Caki2 (cell line): ENCODE measurements around the gene GRM1. TPM values are rescaled to one million over a fixed set of nuclear protein-coding genes. Genes with fewer than 3 reads are reported as not detected.

ENCODE experiments used
- DNase-seq: peaks from one replicate; pipeline ENCODE4 v3.0.0-alpha.2; 2015; ENCODE audit warnings: low read depth
- in situ Hi-C: cut with HindIII; loops from 2 replicates; pipeline ENCODE4 v1.10.0; 2016; ENCODE audit warnings: low sequenced_read_pairs, low pct_unique_long_range_greater_than_20kb, mixed read lengths
- total RNA-seq: library from RNA; depleted of rRNA; stranded (reverse); fragments of >200 nt; shearing (Covaris generic); gene quantifications from 2 replicates; pipeline ENCODE4 v1.2.3, GENCODE V29; 2014; ENCODE audit warnings: low replicate concordance

Gene GRM1
- total RNA-seq, 1 experiment from 2014 or later = 0.41 TPM

- DNase-seq = no peak
- in situ Hi-C loops = no loop called here
Observed at GRCh38 chr6:146161664-146162063, 132.8 kb downstream of the GRM1 start.

- in situ Hi-C loops = no loop called here
Observed at GRCh38 chr6:146169872-146170271, 141.0 kb downstream of the GRM1 start.

GRCh38 chr6:146177785-146178184 lies 148.9 kb downstream of the GRM1 start:
- in situ Hi-C loops = no loop called here
- DNase-seq = no peak

More at GRCh38 chr6:146169872-146170271, 141.0 kb downstream of the GRM1 start:
- no peak for DNase-seq

GRCh38 chr6:146183831-146184230 lies 155.0 kb downstream of the GRM1 start:
- DNase-seq = no peak
- in situ Hi-C loops = no loop called here

GRCh38 chr6:146184701-146185100 lies 155.8 kb downstream of the GRM1 start:
- in situ Hi-C loops = no loop called here
- DNase-seq = no peak

GRCh38 chr6:146189131-146189530 lies 160.3 kb downstream of the GRM1 start:
- in situ Hi-C loops = no loop called here
- DNase-seq = no peak

- in situ Hi-C loops = no loop called here
Observed at GRCh38 chr6:146190581-146190980, 161.7 kb downstream of the GRM1 start.

GRCh38 chr6:146191166-146191565 lies 162.3 kb downstream of the GRM1 start:
- in situ Hi-C loops = no loop called here
- DNase-seq = no peak

More at GRCh38 chr6:146190581-146190980, 161.7 kb downstream of the GRM1 start:
- no peak for DNase-seq

GRCh38 chr6:146191612-146192011 lies 162.8 kb downstream of the GRM1 start:
- in situ Hi-C loops = no loop called here
- no peak for DNase-seq

GRCh38 chr6:146194434-146194833 lies 165.6 kb downstream of the GRM1 start:
- DNase-seq = no peak
- in situ Hi-C loops = no loop called here

GRCh38 chr6:146200176-146200575 lies 171.3 kb downstream of the GRM1 start:
- in situ Hi-C loops = no loop called here
- no peak for DNase-seq

- in situ Hi-C loops = no loop called here
- no peak for DNase-seq
Observed at GRCh38 chr6:146202570-146202969, 173.7 kb downstream of the GRM1 start.

- in situ Hi-C loops = no loop called here
- no peak for DNase-seq
Observed at GRCh38 chr6:146209942-146210341, 181.1 kb downstream of the GRM1 start.

GRCh38 chr6:146210406-146211083 lies 181.7 kb downstream of the GRM1 start:
- DNase-seq = no peak
- in situ Hi-C loops = no loop called here

GRCh38 chr6:146211646-146212045 lies 182.8 kb downstream of the GRM1 start:
- no peak for DNase-seq
- in situ Hi-C loops = no loop called here

GRCh38 chr6:146212781-146213180 lies 183.9 kb downstream of the GRM1 start:
- no peak for DNase-seq
- in situ Hi-C loops = no loop called here

- no peak for DNase-seq
- in situ Hi-C loops = no loop called here
Observed at GRCh38 chr6:146219101-146219500, 190.2 kb downstream of the GRM1 start.

GRCh38 chr6:146224449-146224848 lies 195.6 kb downstream of the GRM1 start:
- in situ Hi-C loops = no loop called here
- no peak for DNase-seq

- in situ Hi-C loops = no loop called here
- DNase-seq = no peak
Observed at GRCh38 chr6:146224988-146225387, 196.1 kb downstream of the GRM1 start.

- DNase-seq = no peak
- in situ Hi-C loops = no loop called here
Observed at GRCh38 chr6:146240322-146240721, 211.5 kb downstream of the GRM1 start.
